ENCODE measurements around the gene CCNH.

The CCNH gene

GRCh38 chr5:87401626-87402025 lies 11.1 kb downstream of the CCNH start:
- DNase-seq = no peak

GRCh38 chr5:87400305-87400899 lies 12.3 kb downstream of the CCNH start:
- DNase-seq = no peak

GRCh38 chr5:87399720-87400119 lies 13.0 kb downstream of the CCNH start:
- no peak for DNase-seq

GRCh38 chr5:87398981-87399614 lies 13.6 kb downstream of the CCNH start:
- DNase-seq = no peak

GRCh38 chr5:87394411-87395165 lies 18.1 kb downstream of the CCNH start:
- DNase-seq = no peak

- DNase-seq = no peak
These were observed 19.4 kb downstream of the CCNH start for GRCh38 chr5:87393331-87393730.

- DNase-seq = no peak
These were observed 19.9 kb downstream of the CCNH start for GRCh38 chr5:87392801-87393200.

- DNase-seq = no peak
These were observed 20.6 kb downstream of the CCNH start for GRCh38 chr5:87392170-87392569.

- no peak for DNase-seq
These were observed 22.0 kb downstream of the CCNH start for GRCh38 chr5:87390576-87391199.

- DNase-seq = no peak
These were observed 22.7 kb downstream of the CCNH start for GRCh38 chr5:87390075-87390474.

GRCh38 chr5:87389296-87390034 lies 23.3 kb downstream of the CCNH start:
- no peak for DNase-seq

- no peak for DNase-seq
These were observed 24.6 kb downstream of the CCNH start for GRCh38 chr5:87388129-87388528.

GRCh38 chr5:87385802-87386201 lies 26.9 kb downstream of the CCNH start:
- DNase-seq = no peak

GRCh38 chr5:87383216-87383615 lies 29.5 kb downstream of the CCNH start:
- no peak for DNase-seq

GRCh38 chr5:87382224-87382623 lies 30.5 kb downstream of the CCNH start:
- DNase-seq = no peak

- DNase-seq = no peak
These were observed 40.0 kb downstream of the CCNH start for GRCh38 chr5:87372705-87373104.

GRCh38 chr5:87369431-87369830 lies 43.3 kb downstream of the CCNH start:
- DNase-seq = no peak

GRCh38 chr5:87368601-87369000 lies 44.1 kb downstream of the CCNH start:
- no peak for DNase-seq

GRCh38 chr5:87367243-87367642 lies 45.5 kb downstream of the CCNH start:
- DNase-seq = no peak

- DNase-seq = no peak
These were observed 51.1 kb downstream of the CCNH start for GRCh38 chr5:87361536-87362213.

- no peak for DNase-seq
These were observed 51.7 kb downstream of the CCNH start for GRCh38 chr5:87361031-87361445.

GRCh38 chr5:87360132-87360531 lies 52.6 kb downstream of the CCNH start:
- no peak for DNase-seq

Measured in right forelimb (tissue), 1 donor.